Neuronal stem cell (in vitro differentiated cells): ENCODE results near the gene AQP2.

Experiments used
- DNase-seq: peaks from one replicate; pipeline ENCODE4 v3.0.0-alpha.2; 2013; ENCODE audit warnings: low spot score
- H2AFZ ChIP-seq: one replicate; pipeline ENCODE4 v1.6.1; 2013; ENCODE audit warnings: mild to moderate bottlenecking, low read length, inconsistent platforms
- H2AK5ac ChIP-seq: 2 replicates; pipeline ENCODE4 v1.6.1; 2013; ENCODE audit warnings: low read depth, mild to moderate bottlenecking, inconsistent platforms, low read length, moderate library complexity, mixed read lengths
- H2BK120ac ChIP-seq: 2 replicates; pipeline ENCODE4 v1.6.1; 2013; ENCODE audit warnings: low read depth, mild to moderate bottlenecking, inconsistent platforms, low read length, moderate library complexity, mixed read lengths
- H2BK12ac ChIP-seq: one replicate; pipeline ENCODE4 v1.6.1; 2013; ENCODE audit warnings: low read length, inconsistent platforms
- H2BK15ac ChIP-seq: 2 replicates; pipeline ENCODE4 v1.6.1; 2013; ENCODE audit warnings: mild to moderate bottlenecking, low read length, inconsistent platforms, mixed read lengths
- H2BK5ac ChIP-seq: one replicate; pipeline ENCODE4 v1.6.1; 2013; ENCODE audit warnings: inconsistent platforms, mild to moderate bottlenecking, low read length, moderate library complexity
- H3K14ac ChIP-seq: one replicate; pipeline ENCODE4 v1.6.1; 2013; ENCODE audit warnings: low read length, inconsistent platforms
- H3K18ac ChIP-seq: 2 replicates; pipeline ENCODE4 v1.6.1; 2013; ENCODE audit warnings: low read length, inconsistent platforms
- H3K23ac ChIP-seq: 2 replicates; pipeline ENCODE4 v1.6.1; 2013; ENCODE audit warnings: low read depth, mild to moderate bottlenecking, mixed read lengths, low read length, inconsistent platforms; ENCODE audit not compliant: poor library complexity
- H3K27ac ChIP-seq: replicated peaks from 3 replicates; pipeline ENCODE4 v1.5.1; 2013; ENCODE audit warnings: low read length, inconsistent platforms
- H3K27me3 ChIP-seq, 3 experiments: 2 replicates each; pipeline ENCODE4 v1.6.1; 2013; ENCODE audit warnings: low read length in 3 of 3, mild to moderate bottlenecking in 2 of 3, inconsistent platforms in 1 of 3, low read depth in 1 of 3, mixed read lengths in 1 of 3, moderate library complexity in 1 of 3; ENCODE audit not compliant: control insufficient read depth in 3 of 3, insufficient read depth in 3 of 3
- H3K36me3 ChIP-seq, 2 donors: replicated peaks in 1 of 2; 2 replicates each; pipeline ENCODE4 v1.6.1; 2013; ENCODE audit warnings: low read length in 2 of 2; ENCODE audit not compliant: control insufficient read depth in 2 of 2, insufficient read depth in 2 of 2
- H3K4ac ChIP-seq: 2 replicates; pipeline ENCODE4 v1.6.1; 2013; ENCODE audit warnings: inconsistent platforms, mild to moderate bottlenecking, low read length, moderate library complexity
- H3K4me1 ChIP-seq, 2 donors: 1 replicate in 1 of 2; 2 replicates in 1 of 2; pipeline ENCODE4 v1.6.1; 2013; ENCODE audit warnings: low read length in 2 of 2, low read depth in 1 of 2; ENCODE audit not compliant: control insufficient read depth in 2 of 2, insufficient read depth in 1 of 2
- H3K4me2 ChIP-seq: one replicate; pipeline ENCODE4 v1.6.1; 2013; ENCODE audit warnings: mild to moderate bottlenecking, low read length, inconsistent platforms; ENCODE audit not compliant: insufficient read depth, poor library complexity, severe bottlenecking
- H3K4me3 ChIP-seq, 2 donors: 2 replicates each; pipeline ENCODE4 v1.5.1; 2013; ENCODE audit warnings: low read length in 2 of 2, mild to moderate bottlenecking in 2 of 2, inconsistent platforms in 1 of 2, moderate library complexity in 1 of 2
- H3K79me1 ChIP-seq: one replicate; pipeline ENCODE4 v1.6.1; 2013; ENCODE audit warnings: low read depth, mild to moderate bottlenecking, inconsistent platforms, low read length, moderate library complexity
- H3K9ac ChIP-seq: one replicate; pipeline ENCODE4 v1.6.1; 2013; ENCODE audit warnings: mild to moderate bottlenecking, low read depth, low read length, inconsistent platforms; ENCODE audit not compliant: poor library complexity
- H3K9me3 ChIP-seq, 2 donors: replicated peaks in 1 of 2; 2 replicates each; pipeline versions ENCODE3 to v1.6.1; 2013; ENCODE audit warnings: low read length in 2 of 2, mild to moderate bottlenecking in 2 of 2, inconsistent platforms in 1 of 2, low read depth in 1 of 2, mixed read lengths in 1 of 2, moderate library complexity in 1 of 2; ENCODE audit not compliant: control insufficient read depth in 2 of 2, insufficient read depth in 1 of 2
- H4K8ac ChIP-seq: one replicate; pipeline ENCODE4 v1.6.1; 2013; ENCODE audit warnings: low read depth, mild to moderate bottlenecking, inconsistent platforms, low read length, moderate library complexity
- H4K91ac ChIP-seq: one replicate; pipeline ENCODE4 v1.6.1; 2013; ENCODE audit warnings: low read length, low read depth, mild to moderate bottlenecking, inconsistent platforms; ENCODE audit not compliant: poor library complexity
- WGBS, 2 donors: extraction: QIAGEN DNeasy Blood & Tissue Kit; methylation state at CpG; one replicate each; pipeline ENCODE4 v1.1.7; 2013; ENCODE audit warnings: missing lambda C conversion rate in 2 of 2, mixed read lengths in 1 of 2; ENCODE audit not compliant: insufficient read length in 2 of 2, insufficient replicate concordance in 1 of 2; ENCODE audit errors: extremely low coverage in 2 of 2; 5-methylcytosine and 5-hydroxymethylcytosine counted together

Gene AQP2

DNA sequence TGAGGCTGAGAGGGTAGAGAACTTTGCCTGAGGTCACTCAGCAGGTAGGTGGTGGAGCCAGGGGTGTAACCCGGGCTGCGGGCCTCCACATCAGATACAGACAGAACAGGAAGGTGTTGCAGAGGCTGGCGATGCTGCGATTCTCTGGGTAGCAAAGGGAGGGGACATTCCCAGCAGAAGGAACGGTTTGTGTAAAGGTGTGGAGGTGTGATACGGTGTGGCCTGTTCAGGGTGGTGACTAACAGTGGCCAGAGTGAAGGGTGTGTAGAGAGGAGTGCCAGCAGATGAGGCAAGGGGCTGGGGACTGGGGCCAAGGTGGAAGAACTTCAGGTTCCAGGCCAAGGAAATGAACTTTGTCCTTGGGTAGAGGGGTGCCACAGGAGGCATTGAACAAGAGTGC, 28.6 kb upstream of the AQP2 start:
- Histone ChIP-seq H2AK5ac (peak overlapping the region; percentile 5), H2BK120ac (no peak overlapping the region), H3K4me3 (no peak overlapping the region), H3K27ac (no peak overlapping the region), H2BK12ac (peak overlapping the region; percentile 0), H2AFZ (no peak overlapping the region), H3K14ac (no peak overlapping the region), H3K4me1 (peaks cover 0 to 2% of the 10 kb centered on the region in 2 donors), H3K18ac (no peak overlapping the region), H3K36me3 (no peaks in the 10 kb centered on the region), H2BK15ac (no peak overlapping the region), H4K91ac (no peak overlapping the region), H3K4me2 (no peak overlapping the region), H3K79me1 (peaks cover 2% of the 10 kb centered on the region), H3K4ac (no peak overlapping the region), H3K27me3 (peaks cover 0 to 31% (median 2%) of the 10 kb centered on the region in 3 experiments), H4K8ac (no peak overlapping the region), H3K9ac (no peak overlapping the region), H3K23ac (no peak overlapping the region), H3K9me3 (peaks cover 0 to 2% of the 10 kb centered on the region in 2 donors), H2BK5ac (no peak overlapping the region)
- no peak for DNase-seq
- no CpG with 5 or more reads among the region's 6 CpGs for WGBS, 2 donors

DNA sequence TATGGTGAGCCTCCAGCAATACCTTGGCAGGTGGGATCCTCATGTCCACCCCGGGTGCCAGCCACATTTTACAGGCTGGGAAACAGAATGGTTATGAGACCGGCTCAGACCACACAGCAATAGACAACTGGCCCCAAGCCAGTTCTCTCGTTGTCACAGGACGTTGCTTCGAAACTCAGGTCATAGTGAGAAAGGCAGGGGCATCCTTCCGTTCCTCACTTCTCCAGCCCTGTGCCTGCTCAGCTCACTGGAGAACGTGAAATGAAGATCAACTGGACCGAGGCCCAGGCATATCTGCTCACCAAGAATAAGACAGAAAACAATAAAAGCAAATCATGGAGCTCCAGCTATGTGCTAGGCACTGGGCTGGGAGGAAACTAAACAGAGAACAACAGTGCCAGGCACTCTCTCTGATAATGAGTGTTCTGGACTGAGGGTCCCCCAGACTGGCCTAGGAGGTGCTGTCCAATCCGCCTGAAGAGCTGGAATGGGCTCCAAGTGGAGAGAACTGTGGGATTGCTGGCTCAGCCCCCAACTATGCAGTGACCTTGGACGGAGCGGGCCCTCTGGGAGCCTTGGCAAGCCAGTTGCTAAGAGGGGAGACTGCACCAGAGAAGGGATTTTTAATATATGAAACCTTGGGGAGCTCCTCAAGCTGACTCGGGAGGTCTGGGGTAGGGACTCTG, 28.0 kb upstream of the AQP2 start:
- H2AFZ ChIP-seq: no peak overlapping the region
- H3K4me1 ChIP-seq: peaks cover 0 to 2% of the 10 kb centered on the region in 2 donors
- H2BK12ac ChIP-seq: no peak overlapping the region
- H3K14ac ChIP-seq: no peak overlapping the region
- H3K18ac ChIP-seq: no peak overlapping the region
- peaks cover 2% of the 10 kb centered on the region for H3K79me1 ChIP-seq
- no CpG with 5 or more reads among the region's 12 CpGs for WGBS, 2 donors
- no peaks in the 10 kb centered on the region for H3K36me3 ChIP-seq
- no peak overlapping the region for H3K4ac ChIP-seq
- H4K8ac ChIP-seq: no peak overlapping the region
- no peak overlapping the region for H2BK120ac ChIP-seq
- DNase-seq: no peak
- H3K23ac ChIP-seq: no peak overlapping the region
- H3K9ac ChIP-seq: no peak overlapping the region
- no peak overlapping the region for H3K4me2 ChIP-seq
- H2AK5ac ChIP-seq: peak overlapping the region; percentile 5
- H3K4me3 ChIP-seq: no peak overlapping the region
- H3K9me3 ChIP-seq: peaks cover 0 to 2% of the 10 kb centered on the region in 2 donors
- peaks cover 0 to 28% (median 2%) of the 10 kb centered on the region in 3 experiments for H3K27me3 ChIP-seq
- H2BK15ac ChIP-seq: no peak overlapping the region
- no peak overlapping the region for H3K27ac ChIP-seq
- no peak overlapping the region for H4K91ac ChIP-seq
- H2BK5ac ChIP-seq: no peak overlapping the region

DNA sequence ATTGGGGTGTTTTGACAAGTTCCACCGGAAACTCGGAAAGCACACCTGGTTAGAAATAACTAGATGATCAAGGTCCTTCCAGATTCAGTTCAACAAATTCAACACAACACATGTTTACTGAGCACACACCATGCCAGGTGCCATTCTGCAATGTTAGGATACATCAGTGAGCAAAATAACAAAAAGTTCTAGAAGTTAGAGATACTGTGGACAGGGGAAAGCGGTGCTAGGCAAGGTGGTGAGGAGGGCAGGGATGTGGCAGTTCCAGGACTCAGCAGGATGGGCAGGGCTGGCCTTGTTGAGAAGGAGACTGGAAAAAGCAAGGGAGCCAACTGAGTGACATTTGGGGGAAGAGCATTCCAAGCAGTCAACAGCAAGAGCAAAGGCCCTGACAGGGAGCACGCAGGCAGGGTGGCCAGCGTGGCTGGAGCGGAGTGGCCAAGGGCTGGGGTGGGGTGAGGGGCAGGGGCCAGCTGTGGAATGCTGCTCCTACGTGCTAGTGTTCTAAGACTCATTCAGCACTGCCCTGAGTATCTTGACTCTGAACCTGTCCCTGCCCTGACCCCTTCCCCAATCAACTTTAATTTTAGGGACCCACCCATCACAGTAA, 27.4 kb upstream of the AQP2 start:
- Histone ChIP-seq H3K36me3 (no peaks in the 10 kb centered on the region), H4K91ac (no peak overlapping the region), H3K23ac (no peak overlapping the region), H2BK120ac (no peak overlapping the region), H3K4me1 (peaks cover 0 to 2% of the 10 kb centered on the region in 2 donors), H3K18ac (no peak overlapping the region), H3K9ac (peak overlapping the region; percentile 30), H4K8ac (no peak overlapping the region), H2BK12ac (no peak overlapping the region), H3K79me1 (peaks cover 2% of the 10 kb centered on the region), H3K27me3 (peaks cover 0 to 28% (median 0%) of the 10 kb centered on the region in 3 experiments), H3K14ac (no peak overlapping the region), H3K27ac (no peak overlapping the region), H2BK5ac (no peak overlapping the region), H3K4ac (no peak overlapping the region), H2AK5ac (no peak overlapping the region), H3K4me2 (no peak overlapping the region), H2BK15ac (no peak overlapping the region), H3K9me3 (peaks cover 0 to 2% of the 10 kb centered on the region in 2 donors), H2AFZ (no peak overlapping the region), H3K4me3 (no peak overlapping the region)
- DNase-seq: no peak
- WGBS, 2 donors: no CpG with 5 or more reads among the region's 7 CpGs

DNA sequence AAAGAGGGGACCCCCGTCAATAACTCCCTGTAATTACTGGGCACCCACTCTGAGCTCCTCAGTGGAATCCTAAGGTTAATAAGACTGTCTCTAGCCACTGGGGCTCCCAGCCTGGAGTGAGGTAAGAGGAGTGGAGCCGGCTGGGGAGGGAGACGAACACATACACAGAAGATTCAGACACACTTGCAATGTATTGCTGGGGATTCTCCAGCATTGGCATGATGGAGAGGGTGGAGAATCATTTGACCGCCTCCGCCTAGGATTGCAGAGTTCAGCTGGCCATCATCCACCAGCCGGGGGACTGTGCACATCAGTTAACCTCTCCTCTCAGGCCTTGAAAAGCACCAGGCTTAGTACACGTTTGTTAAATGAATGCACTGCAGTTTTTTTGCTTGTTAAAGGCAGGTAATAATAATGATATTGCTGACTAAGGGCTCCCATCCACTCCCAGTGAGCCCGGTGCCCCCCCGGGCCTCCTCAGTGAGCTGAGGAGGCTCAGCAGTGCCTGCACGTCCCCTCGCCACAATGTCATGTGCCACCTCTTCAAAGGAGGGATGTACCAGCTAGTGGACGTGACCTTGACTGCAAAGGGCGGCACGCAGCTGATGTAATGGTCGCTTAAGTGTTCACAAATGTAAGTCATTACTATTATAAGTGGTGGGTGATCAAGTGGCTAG, 26.5 kb upstream of the AQP2 start:
- WGBS, 2 donors: no CpG with 5 or more reads among the region's 15 CpGs
- Histone ChIP-seq H3K18ac (no peak overlapping the region), H3K27me3 (peaks cover 0 to 28% (median 0%) of the 10 kb centered on the region in 3 experiments), H4K91ac (no peak overlapping the region), H3K4me2 (no peak overlapping the region), H3K27ac (no peak overlapping the region), H2AFZ (no peak overlapping the region), H3K14ac (no peak overlapping the region), H3K79me1 (peaks cover 2% of the 10 kb centered on the region), H4K8ac (no peak overlapping the region), H2BK5ac (no peak overlapping the region), H3K4me1 (peaks cover 0 to 2% of the 10 kb centered on the region in 2 donors), H3K9me3 (peaks cover 0 to 2% of the 10 kb centered on the region in 2 donors), H3K23ac (no peak overlapping the region), H2BK120ac (no peak overlapping the region), H2BK12ac (no peak overlapping the region), H3K4me3 (no peak overlapping the region), H2AK5ac (no peak overlapping the region), H3K9ac (no peak overlapping the region), H3K4ac (no peak overlapping the region), H3K36me3 (no peaks in the 10 kb centered on the region), H2BK15ac (no peak overlapping the region)
- DNase-seq: no peak
